BJ (cell line): ENCODE data around the gene SLC4A7. TPM values are rescaled to one million over a fixed set of nuclear protein-coding genes. Genes with fewer than 3 reads are reported as not detected.

ENCODE experiments used
- CTCF ChIA-PET: fragments of 350-600 bp; formaldehyde crosslinking; extraction: SDS; loops from one replicate; lab custom pipeline; 2021; ENCODE audit warnings: antibody characterized with exemption, inconsistent platforms; lab: Yijun Ruan, JAX
- POLR2A ChIA-PET: fragments of 300-600 bp; sonication (Branson Sonifier 250); formaldehyde crosslinking; extraction: SDS; loops from one replicate; lab custom pipeline; 2021; ENCODE audit warnings: antibody characterized with exemption; lab: Charles Lee
- DNase-seq: peaks from one replicate; pipeline ENCODE4 v3.0.0-alpha.2; 2011; ENCODE audit warnings: low read depth
- H3K27me3 ChIP-seq: 2 replicates; pipeline ENCODE4 v1.6.0; 2011; ENCODE audit warnings: low read length; ENCODE audit not compliant: control insufficient read depth, insufficient read depth
- H3K36me3 ChIP-seq: 2 replicates; pipeline ENCODE4 v1.5.1; 2011; ENCODE audit warnings: low read length; ENCODE audit not compliant: control insufficient read depth, insufficient read depth
- H3K4me3 ChIP-seq: 2 replicates; pipeline ENCODE4 v1.5.1; 2011; ENCODE audit warnings: low read depth, mild to moderate bottlenecking, control low read depth, low read length
- polyA plus RNA-seq: library from polyadenylated mRNA; depleted of rRNA; stranded (reverse); fragments of >200 nt; gene quantifications from 2 replicates; pipeline ENCODE4 v1.2.3, GENCODE V29; 2011
- TF ChIP-seq, protein P1 (sequence below): IDR thresholded peaks from 2 replicates; pipeline ENCODE4 v1.5.1; 2011; ENCODE audit warnings: low read depth, mild to moderate bottlenecking, control low read depth, inconsistent platforms, low read length, moderate library complexity; ENCODE audit not compliant: insufficient read depth

SLC4A7 gene
- polyA plus RNA-seq, 1 experiment: 15.4 TPM

DNA sequence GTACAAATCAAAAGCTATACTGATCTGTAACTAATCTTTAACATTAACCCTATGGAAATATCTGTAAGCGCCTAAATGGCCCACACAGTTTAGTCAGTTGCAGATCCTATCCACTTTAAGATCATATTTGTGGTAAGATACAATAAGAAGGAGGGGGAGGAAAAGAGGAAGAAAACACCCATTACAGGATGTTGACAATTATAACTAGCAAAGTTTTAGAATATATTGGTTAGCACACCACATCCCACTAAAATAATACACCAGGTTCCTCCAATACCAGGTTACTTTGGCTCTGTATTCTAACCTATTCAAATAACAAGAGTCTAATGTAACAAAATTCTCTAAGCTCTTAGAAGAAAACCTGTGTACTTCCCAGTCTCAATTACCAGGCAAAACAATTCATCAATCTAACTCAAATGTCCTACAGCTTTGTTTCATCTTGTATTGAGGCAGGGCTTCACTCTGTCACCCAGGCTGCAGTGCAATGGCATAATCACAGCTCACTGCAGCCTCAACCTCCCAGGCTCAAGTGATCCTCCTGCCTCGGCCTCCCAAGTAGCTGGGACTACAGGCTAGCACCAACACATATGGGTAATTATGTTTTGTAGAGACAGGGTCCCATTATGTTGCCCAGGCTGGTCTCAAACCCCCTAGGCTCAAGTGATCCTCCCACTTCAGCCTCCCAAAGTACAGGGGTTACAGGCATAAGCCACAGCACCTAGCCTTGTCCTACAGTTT lies 4.2 kb downstream of the SLC4A7 start:
- H3K4me3 ChIP-seq: no peak overlapping the region
- ChIA-PET CTCF (no interaction called here), POLR2A (interaction anchor here (0.6 kb wide), 1 partner anchor 29 kb away, joined by 3 read pairs; no protein-coding TSS in a partner anchor)
- no peaks in the 10 kb centered on the region for H3K36me3 ChIP-seq
- DNase-seq: no peak
- H3K27me3 ChIP-seq: no peaks in the 10 kb centered on the region
- TF ChIP-seq, protein P1, sequence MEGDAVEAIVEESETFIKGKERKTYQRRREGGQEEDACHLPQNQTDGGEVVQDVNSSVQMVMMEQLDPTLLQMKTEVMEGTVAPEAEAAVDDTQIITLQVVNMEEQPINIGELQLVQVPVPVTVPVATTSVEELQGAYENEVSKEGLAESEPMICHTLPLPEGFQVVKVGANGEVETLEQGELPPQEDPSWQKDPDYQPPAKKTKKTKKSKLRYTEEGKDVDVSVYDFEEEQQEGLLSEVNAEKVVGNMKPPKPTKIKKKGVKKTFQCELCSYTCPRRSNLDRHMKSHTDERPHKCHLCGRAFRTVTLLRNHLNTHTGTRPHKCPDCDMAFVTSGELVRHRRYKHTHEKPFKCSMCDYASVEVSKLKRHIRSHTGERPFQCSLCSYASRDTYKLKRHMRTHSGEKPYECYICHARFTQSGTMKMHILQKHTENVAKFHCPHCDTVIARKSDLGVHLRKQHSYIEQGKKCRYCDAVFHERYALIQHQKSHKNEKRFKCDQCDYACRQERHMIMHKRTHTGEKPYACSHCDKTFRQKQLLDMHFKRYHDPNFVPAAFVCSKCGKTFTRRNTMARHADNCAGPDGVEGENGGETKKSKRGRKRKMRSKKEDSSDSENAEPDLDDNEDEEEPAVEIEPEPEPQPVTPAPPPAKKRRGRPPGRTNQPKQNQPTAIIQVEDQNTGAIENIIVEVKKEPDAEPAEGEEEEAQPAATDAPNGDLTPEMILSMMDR: no peak

DNA sequence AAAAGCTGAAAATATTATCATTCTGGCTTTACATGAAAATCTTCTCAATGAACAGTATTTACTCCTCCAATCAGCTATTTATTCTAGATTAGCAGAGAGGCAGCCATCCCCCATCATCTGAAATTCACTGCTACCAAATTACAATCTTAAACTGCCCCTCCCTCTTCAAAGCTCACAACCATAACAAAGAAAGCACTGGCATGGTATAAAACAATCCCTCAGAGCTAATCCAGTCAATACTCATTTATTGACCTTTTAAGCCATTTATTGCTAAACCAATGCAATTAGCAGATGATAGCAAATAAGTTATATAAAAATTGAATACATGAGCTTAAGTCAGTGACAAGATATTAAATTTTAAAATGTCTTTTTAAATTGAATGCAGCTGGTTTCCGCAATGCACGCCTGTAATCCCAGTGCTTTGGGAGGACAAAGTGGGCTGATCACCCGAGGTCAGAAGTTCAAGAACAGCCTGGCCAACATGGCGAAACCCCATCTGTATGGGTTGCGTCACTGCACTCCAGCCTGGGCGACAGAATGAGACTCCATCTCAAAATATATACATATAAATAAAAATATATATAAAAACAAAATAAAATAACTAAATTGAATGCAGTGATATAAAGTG lies 12.1 kb downstream of the SLC4A7 start:
- Histone ChIP-seq H3K4me3 (no peak overlapping the region), H3K27me3 (no peaks in the 10 kb centered on the region), H3K36me3 (no peaks in the 10 kb centered on the region)
- ChIA-PET CTCF (interaction anchor here (1.0 to 1.8 kb wide), 2 partner anchors 208 to 240 kb away, joined by 3 to 5 read pairs; no protein-coding TSS in a partner anchor), POLR2A (no interaction called here)
- DNase-seq: no peak
- TF ChIP-seq, protein P1: no peak

DNA sequence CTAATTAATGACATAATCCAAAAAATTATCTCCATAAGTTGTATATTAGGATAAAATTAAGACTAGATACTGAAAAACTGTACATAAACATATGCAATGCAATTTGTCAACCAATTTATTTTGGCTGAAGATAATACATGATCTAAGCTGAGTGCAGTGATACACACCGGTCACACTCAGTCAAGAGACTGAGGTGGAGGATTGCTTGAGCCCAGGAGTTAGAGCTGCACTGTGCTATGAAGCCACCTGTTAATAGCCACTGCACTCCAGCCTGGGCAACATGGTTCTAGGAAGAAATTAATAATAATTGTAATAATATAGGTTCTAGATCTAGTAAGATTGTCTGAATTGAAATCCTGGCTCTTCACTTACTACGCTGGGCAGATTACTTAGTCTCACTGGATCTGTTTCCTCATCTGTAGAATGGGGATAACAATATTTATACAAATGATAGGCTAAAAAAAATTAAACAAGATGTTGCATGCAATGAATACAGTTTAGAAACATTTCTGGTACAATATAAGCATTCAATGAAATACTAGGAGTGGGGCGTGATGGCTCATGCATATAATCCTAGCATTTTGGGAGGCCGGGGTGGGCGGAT lies 15.8 kb downstream of the SLC4A7 start:
- no peak for DNase-seq
- POLR2A ChIA-PET: no interaction called here
- H3K36me3 ChIP-seq: no peaks in the 10 kb centered on the region
- H3K4me3 ChIP-seq: no peak overlapping the region
- CTCF ChIA-PET: interaction anchor here (1.0 to 2.7 kb wide), 7 partner anchors 9 to 217 kb away, joined by 3 to 12 read pairs (median 5); no protein-coding TSS in a partner anchor
- no peaks in the 10 kb centered on the region for H3K27me3 ChIP-seq
- TF ChIP-seq, protein P1: no peak

DNA sequence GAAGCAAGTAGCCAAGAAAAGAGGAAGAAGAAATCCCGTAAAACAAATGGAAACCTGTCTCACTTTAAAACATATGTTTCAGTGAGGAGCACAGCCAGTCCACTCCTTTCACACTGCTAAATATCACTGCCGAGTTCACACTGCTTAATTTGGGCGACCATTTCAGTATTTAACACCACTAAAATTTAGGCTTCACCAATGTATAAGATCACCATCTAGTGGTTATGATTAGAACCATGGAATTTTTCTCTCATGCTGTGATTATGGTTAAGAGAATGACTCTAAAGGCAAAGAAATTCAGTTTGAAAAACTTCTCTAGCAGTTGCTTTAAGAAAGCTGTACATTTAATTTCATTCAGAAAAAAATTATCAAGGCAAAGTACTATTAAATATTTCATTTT lies 16.6 kb downstream of the SLC4A7 start:
- Histone ChIP-seq H3K27me3 (no peaks in the 10 kb centered on the region), H3K36me3 (no peaks in the 10 kb centered on the region), H3K4me3 (no peak overlapping the region)
- no peak for DNase-seq
- POLR2A ChIA-PET: no interaction called here
- CTCF ChIA-PET: interaction anchor here (0.7 to 2.7 kb wide), 16 partner anchors 10 to 218 kb away, joined by 3 to 12 read pairs (median 4); no protein-coding TSS in a partner anchor
- TF ChIP-seq, protein P1: peak; percentile 57

DNA sequence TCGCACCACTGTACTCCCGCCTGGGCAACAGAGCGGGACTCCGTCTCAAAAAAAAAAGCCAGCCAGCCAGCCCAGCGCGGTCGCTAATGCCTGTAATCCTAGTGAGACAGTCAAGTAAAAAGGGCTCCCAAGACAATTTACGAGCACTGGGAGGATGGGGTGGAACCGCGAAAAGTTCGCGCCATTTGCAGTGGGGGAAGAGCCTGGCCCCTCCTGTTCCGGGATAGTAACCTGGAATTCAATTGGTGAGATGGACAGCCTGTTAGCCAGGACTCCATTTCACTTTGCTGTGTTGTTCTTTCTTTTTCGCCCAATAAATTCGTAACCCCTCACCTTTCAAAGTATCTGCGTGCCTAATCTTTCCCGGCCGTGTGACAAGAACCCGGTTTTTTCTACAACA lies 19.5 kb downstream of the SLC4A7 start:
- H3K27me3 ChIP-seq: no peaks in the 10 kb centered on the region
- H3K4me3 ChIP-seq: no peak overlapping the region
- POLR2A ChIA-PET: no interaction called here
- TF ChIP-seq, protein P1: no peak
- no peaks in the 10 kb centered on the region; the same call in 1 of the 2 replicates for H3K36me3 ChIP-seq
- no peak for DNase-seq
- CTCF ChIA-PET: no interaction called here
